ES-I3 (cell line): ENCODE results near the gene KIAA2012.

ENCODE experiments used
- H3K36me3 ChIP-seq: 2 replicates; pipeline ENCODE4 v1.6.1; 2013; ENCODE audit warnings: mild to moderate bottlenecking, low read length, control low read depth, moderate library complexity; ENCODE audit not compliant: insufficient read depth
- H3K4me1 ChIP-seq: 2 replicates; pipeline ENCODE4 v1.6.1; 2013; ENCODE audit warnings: mild to moderate bottlenecking, control low read depth, low read length; ENCODE audit not compliant: insufficient read depth
- H3K9ac ChIP-seq: 2 replicates; pipeline ENCODE4 v1.6.1; 2013; ENCODE audit warnings: low read depth, mild to moderate bottlenecking, low read length, moderate library complexity
- H3K9me3 ChIP-seq: 2 replicates; pipeline ENCODE4 v1.6.1; 2013; ENCODE audit warnings: mild to moderate bottlenecking, low read length, moderate library complexity; ENCODE audit not compliant: control insufficient read depth, insufficient read depth

Gene KIAA2012

GRCh38 chr2:202084265-202084664 lies 11.2 kb downstream of the KIAA2012 start:
- peaks cover 11% of the 10 kb centered on the region for H3K4me1 ChIP-seq
- no peak overlapping the region for H3K9ac ChIP-seq
- 0 out of 2 replicates have a peak, but pooled peaks cover 6% of the 10 kb centered on the region for H3K9me3 ChIP-seq
- H3K36me3 ChIP-seq = no peaks in the 10 kb centered on the region

GRCh38 chr2:202088777-202089176 lies 15.7 kb downstream of the KIAA2012 start:
- H3K4me1 ChIP-seq = peaks cover 9% of the 10 kb centered on the region
- no peaks in the 10 kb centered on the region for H3K9me3 ChIP-seq
- H3K9ac ChIP-seq = no peak overlapping the region
- H3K36me3 ChIP-seq = no peaks in the 10 kb centered on the region

- H3K4me1 ChIP-seq = no peaks in the 10 kb centered on the region
- no peak overlapping the region for H3K9ac ChIP-seq
- no peaks in the 10 kb centered on the region for H3K9me3 ChIP-seq
- H3K36me3 ChIP-seq = no peaks in the 10 kb centered on the region
Measured at GRCh38 chr2:202090530-202090929, 17.5 kb downstream of the KIAA2012 start.

- Histone ChIP-seq H3K36me3 (no peaks in the 10 kb centered on the region), H3K9ac (no peak overlapping the region), H3K4me1 (no peaks in the 10 kb centered on the region), H3K9me3 (no peaks in the 10 kb centered on the region)
Measured at GRCh38 chr2:202091476-202091875, 18.4 kb downstream of the KIAA2012 start.

- Histone ChIP-seq H3K4me1 (no peaks in the 10 kb centered on the region), H3K36me3 (no peaks in the 10 kb centered on the region), H3K9ac (no peak overlapping the region), H3K9me3 (no peaks in the 10 kb centered on the region)
Measured at GRCh38 chr2:202094426-202094986, 21.5 kb downstream of the KIAA2012 start.

- no peaks in the 10 kb centered on the region for H3K36me3 ChIP-seq
Measured at GRCh38 chr2:202095235-202095634, 22.2 kb downstream of the KIAA2012 start.

GRCh38 chr2:202096736-202097135 lies 23.7 kb downstream of the KIAA2012 start:
- H3K9me3 ChIP-seq = no peaks in the 10 kb centered on the region
- H3K9ac ChIP-seq = no peak overlapping the region
- no peaks in the 10 kb centered on the region for H3K36me3 ChIP-seq
- no peaks in the 10 kb centered on the region; the same call in 1 of the 2 replicates for H3K4me1 ChIP-seq

More at GRCh38 chr2:202095235-202095634, 22.2 kb downstream of the KIAA2012 start:
- no peaks in the 10 kb centered on the region for H3K9me3 ChIP-seq
- H3K4me1 ChIP-seq = no peaks in the 10 kb centered on the region
- no peak overlapping the region for H3K9ac ChIP-seq

GRCh38 chr2:202098291-202098690 lies 25.2 kb downstream of the KIAA2012 start:
- no peaks in the 10 kb centered on the region for H3K9me3 ChIP-seq
- H3K36me3 ChIP-seq = no peaks in the 10 kb centered on the region
- no peaks in the 10 kb centered on the region; the same call in 1 of the 2 replicates for H3K4me1 ChIP-seq
- no peak overlapping the region for H3K9ac ChIP-seq

- Histone ChIP-seq H3K4me1 (no peaks in the 10 kb centered on the region; the same call in 1 of the 2 replicates), H3K9ac (no peak overlapping the region), H3K9me3 (no peaks in the 10 kb centered on the region), H3K36me3 (no peaks in the 10 kb centered on the region)
Measured at GRCh38 chr2:202099515-202099914, 26.5 kb downstream of the KIAA2012 start.

GRCh38 chr2:202100176-202100575 lies 27.1 kb downstream of the KIAA2012 start:
- H3K36me3 ChIP-seq = no peaks in the 10 kb centered on the region
- no peaks in the 10 kb centered on the region; the same call in 1 of the 2 replicates for H3K4me1 ChIP-seq
- no peak overlapping the region for H3K9ac ChIP-seq
- no peaks in the 10 kb centered on the region for H3K9me3 ChIP-seq

GRCh38 chr2:202101026-202101579 lies 28.0 kb downstream of the KIAA2012 start:
- Histone ChIP-seq H3K9ac (no peak overlapping the region), H3K4me1 (no peaks in the 10 kb centered on the region; the same call in 1 of the 2 replicates), H3K9me3 (no peaks in the 10 kb centered on the region), H3K36me3 (no peaks in the 10 kb centered on the region)

GRCh38 chr2:202102425-202103000 lies 29.5 kb downstream of the KIAA2012 start:
- Histone ChIP-seq H3K9ac (no peak overlapping the region), H3K36me3 (no peaks in the 10 kb centered on the region), H3K4me1 (no peaks in the 10 kb centered on the region; the same call in 1 of the 2 replicates), H3K9me3 (no peaks in the 10 kb centered on the region)

GRCh38 chr2:202104286-202104870 lies 31.3 kb downstream of the KIAA2012 start:
- Histone ChIP-seq H3K4me1 (no peaks in the 10 kb centered on the region; the same call in 1 of the 2 replicates), H3K36me3 (no peaks in the 10 kb centered on the region), H3K9ac (no peak overlapping the region), H3K9me3 (no peaks in the 10 kb centered on the region)

GRCh38 chr2:202105025-202105424 lies 32.0 kb downstream of the KIAA2012 start:
- H3K9me3 ChIP-seq = no peaks in the 10 kb centered on the region
- no peaks in the 10 kb centered on the region for H3K36me3 ChIP-seq
- H3K9ac ChIP-seq = no peak overlapping the region
- no peaks in the 10 kb centered on the region; the same call in 1 of the 2 replicates for H3K4me1 ChIP-seq

- Histone ChIP-seq H3K4me1 (peaks cover 7% of the 10 kb centered on the region), H3K9me3 (no peaks in the 10 kb centered on the region), H3K9ac (no peak overlapping the region), H3K36me3 (no peaks in the 10 kb centered on the region)
Measured at GRCh38 chr2:202108345-202108744, 35.3 kb downstream of the KIAA2012 start.
